HG03520 (cell line): ENCODE data around the gene GFOD1.

Source experiments
- ATAC-seq: cut with Tn5 transposase; IDR thresholded peaks from one replicate; pipeline ENCODE4 v1.9.1; 2021; ENCODE audit warnings: mild to moderate bottlenecking, moderate library complexity; ENCODE audit not compliant: unreplicated experiment

Gene GFOD1

GRCh38 chr6:13427801-13428582 is 59.4 kb downstream of the GFOD1 start:
- peak; percentile 59 for ATAC-seq

- ATAC-seq, result no peak
Observed at GRCh38 chr6:13427316-13427715, 60.1 kb downstream of the GFOD1 start.

GRCh38 chr6:13425943-13426931 is 61.2 kb downstream of the GFOD1 start:
- ATAC-seq, result no peak

- ATAC-seq, result no peak
Observed at GRCh38 chr6:13425270-13425873, 62.0 kb downstream of the GFOD1 start.

- no peak for ATAC-seq
Observed at GRCh38 chr6:13423252-13423651, 64.1 kb downstream of the GFOD1 start.

GRCh38 chr6:13422681-13423221 is 64.6 kb downstream of the GFOD1 start:
- ATAC-seq, result no peak

- no peak for ATAC-seq
Observed at GRCh38 chr6:13421425-13422059, 65.9 kb downstream of the GFOD1 start.

GRCh38 chr6:13420269-13420668 is 67.1 kb downstream of the GFOD1 start:
- ATAC-seq, result no peak

- ATAC-seq, result no peak
Observed at GRCh38 chr6:13419422-13420195, 67.8 kb downstream of the GFOD1 start.

- no peak for ATAC-seq
Observed at GRCh38 chr6:13418844-13419243, 68.6 kb downstream of the GFOD1 start.

- no peak for ATAC-seq
Observed at GRCh38 chr6:13417954-13418353, 69.4 kb downstream of the GFOD1 start.

- no peak for ATAC-seq
Observed at GRCh38 chr6:13417431-13417830, 70.0 kb downstream of the GFOD1 start.

GRCh38 chr6:13415283-13415682 is 72.1 kb downstream of the GFOD1 start:
- ATAC-seq, result no peak

GRCh38 chr6:13413900-13414555 is 73.4 kb downstream of the GFOD1 start:
- ATAC-seq, result no peak

- ATAC-seq, result no peak
Observed at GRCh38 chr6:13413466-13413862, 73.9 kb downstream of the GFOD1 start.

GRCh38 chr6:13412639-13413465 is 74.5 kb downstream of the GFOD1 start:
- ATAC-seq, result no peak

GRCh38 chr6:13412211-13412610 is 75.2 kb downstream of the GFOD1 start:
- no peak for ATAC-seq

GRCh38 chr6:13411484-13411883 is 75.9 kb downstream of the GFOD1 start:
- no peak for ATAC-seq
